ENCODE results near the gene FGGY.

DNA sequence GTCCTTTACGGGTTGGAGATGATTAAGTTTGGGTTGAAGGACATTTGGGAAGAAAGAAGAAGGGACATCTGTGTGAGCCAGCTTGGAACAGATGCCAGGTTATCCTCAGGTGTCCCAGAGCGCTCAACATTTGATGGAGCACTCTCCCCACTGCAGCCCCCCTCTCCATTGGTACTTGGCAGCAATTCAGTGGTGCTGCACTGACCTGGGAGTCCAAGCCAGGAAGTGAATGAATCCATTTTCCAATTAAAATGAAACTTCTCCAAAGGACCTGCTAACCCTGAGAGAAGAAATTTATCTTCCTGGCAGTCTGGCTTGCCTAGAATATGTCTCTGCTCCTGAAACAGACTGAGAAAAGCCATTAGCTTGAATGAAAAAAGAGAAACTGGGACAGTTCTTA is 67.1 kb downstream of the FGGY start:
- no peak for TF ChIP-seq ZNF76 (tag by site-specific recombination; IDR thresholded peaks at IDR 0.05; ENCODE audit: borderline replicate concordance, low read depth)
- no peak for TF ChIP-seq CTCF (tag by site-specific recombination; IDR thresholded peaks at IDR 0.05)
- TF ChIP-seq ZSCAN4 (tag by site-specific recombination; IDR thresholded peaks at IDR 0.05), result no peak
- TF ChIP-seq SCRT2 (tag by site-specific recombination; IDR thresholded peaks at IDR 0.05), result no peak
- no peak for TF ChIP-seq ZNF621 (tag by site-specific recombination; IDR thresholded peaks at IDR 0.05)
- TF ChIP-seq ZNF2 (tag by site-specific recombination; IDR thresholded peaks at IDR 0.05), result no peak
- TF ChIP-seq ZNF155 (tag by site-specific recombination; IDR thresholded peaks at IDR 0.05), result no peak

Measured in HEK293 (cell line).